ENCODE results near the gene DENND5B. TPM values are rescaled to one million over a fixed set of nuclear protein-coding genes. Genes with fewer than 3 reads are reported as not detected.

Gene DENND5B
- total and polyA plus RNA-seq, 4 donors, result 3.1 to 22.5 (median 12.7) TPM

DNA sequence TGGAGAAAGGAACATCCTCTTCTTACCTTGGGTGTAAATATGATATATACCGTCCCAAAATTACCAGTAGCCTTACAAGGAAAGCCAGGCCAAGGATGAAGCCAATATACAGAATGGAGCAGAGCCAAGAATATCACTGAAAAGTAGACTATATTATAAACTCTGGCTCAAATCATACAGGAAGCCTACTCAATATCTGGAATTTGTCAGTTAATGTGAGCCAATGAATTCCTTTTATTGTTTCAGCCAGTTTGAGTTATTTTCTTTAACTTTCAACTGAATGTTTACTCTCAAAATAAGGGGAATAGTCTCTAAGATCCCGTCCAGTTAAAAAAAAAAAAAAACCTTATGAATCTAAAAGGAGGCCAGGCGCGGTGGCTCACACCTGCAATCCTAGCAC, 9.8 kb upstream of the DENND5B start:
- no peak for DNase-seq
- H3K4me1 ChIP-seq (ENCODE audit: control insufficient read depth in 1 of 2, insufficient read depth in 2 of 2, low read length in 2 of 2), result peaks cover 0 to 6% of the 10 kb centered on the region in 2 donors
- no peaks in the 10 kb centered on the region for H3K36me3 ChIP-seq (ENCODE audit: control insufficient read depth in 1 of 2, insufficient read depth in 2 of 2, low read length in 1 of 2)
- H3K27me3 ChIP-seq (ENCODE audit: control insufficient read depth in 1 of 2, insufficient read depth in 2 of 2, low read length in 1 of 2), result no peaks in the 10 kb centered on the region
- intact Hi-C loops (cut with DNase I), result no loop called here
- H3K4me3 ChIP-seq (ENCODE audit: low read length in 2 of 2), result no peak overlapping the region
- ATAC-seq (ENCODE audit: low FRiP score), result no peak
- 3 to 6% methylated on average over 4 of the region's 4 CpGs for WGBS, 2 donors
- H3K9me3 ChIP-seq (ENCODE audit: control insufficient read depth, low read length), result no peaks in the 10 kb centered on the region
- H3K27ac ChIP-seq (ENCODE audit: low read depth in 1 of 2, low read length in 2 of 2), result no peak overlapping the region

DNA sequence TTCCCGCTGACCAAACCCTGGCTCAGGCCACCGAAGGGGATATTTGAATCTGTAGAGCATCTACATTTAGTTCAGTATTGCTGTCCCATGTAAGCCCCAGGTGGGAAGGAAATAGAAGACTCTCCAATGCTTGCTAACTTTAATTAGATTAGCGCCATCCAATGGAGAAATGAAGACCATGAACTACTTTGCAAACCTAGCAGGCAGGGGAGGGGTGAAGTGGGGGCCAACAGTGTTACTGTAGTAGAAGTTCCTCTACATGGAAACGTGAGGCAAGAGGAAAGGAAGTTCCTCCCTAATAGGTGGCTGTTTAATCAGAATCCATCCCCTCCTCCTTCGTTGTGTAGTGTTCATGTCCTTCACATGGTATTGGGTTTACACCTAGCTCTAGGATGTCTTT, 9.3 kb upstream of the DENND5B start:
- Histone ChIP-seq H3K4me1 (ENCODE audit: control insufficient read depth in 1 of 2, insufficient read depth in 2 of 2, low read length in 2 of 2) (peaks cover 0 to 3% of the 10 kb centered on the region in 2 donors), H3K4me3 (ENCODE audit: low read length in 2 of 2) (no peak overlapping the region), H3K27me3 (ENCODE audit: control insufficient read depth in 1 of 2, insufficient read depth in 2 of 2, low read length in 1 of 2) (no peaks in the 10 kb centered on the region), H3K27ac (ENCODE audit: low read depth in 1 of 2, low read length in 2 of 2) (no peak overlapping the region), H3K36me3 (ENCODE audit: control insufficient read depth in 1 of 2, insufficient read depth in 2 of 2, low read length in 1 of 2) (no peaks in the 10 kb centered on the region), H3K9me3 (ENCODE audit: control insufficient read depth, low read length) (no peaks in the 10 kb centered on the region)
- intact Hi-C loops (cut with DNase I), result no loop called here
- ATAC-seq (ENCODE audit: low FRiP score), result no peak
- DNase-seq, result no peak
- 67 to 71% methylated on average over 5 of the region's 5 CpGs for WGBS, 2 donors

DNA sequence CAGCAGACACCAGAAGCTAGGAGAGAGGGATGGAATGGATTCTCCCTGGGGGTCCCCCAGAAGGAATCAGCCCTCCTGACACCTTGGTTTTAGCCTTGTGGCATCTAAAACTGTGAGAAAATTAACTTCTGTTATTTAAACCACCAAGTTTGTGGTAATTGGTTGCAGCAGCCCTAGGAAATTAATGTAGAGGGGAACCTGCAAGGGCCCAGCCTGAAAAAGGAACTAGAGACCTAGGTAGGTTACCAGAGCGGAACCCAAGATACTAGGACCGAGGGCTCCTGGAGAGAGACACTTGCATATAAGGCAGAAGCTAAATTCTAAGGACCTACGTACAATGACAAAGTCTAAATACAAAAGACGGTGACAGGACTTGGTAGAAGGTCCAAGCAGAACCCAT, 8.1 kb upstream of the DENND5B start:
- intact Hi-C loops (cut with DNase I), result no loop called here

GRCh38 chr12:31597066-31597465, 6.1 kb upstream of the DENND5B start:
- ATAC-seq (ENCODE audit: low FRiP score), result no peak
- H3K27me3 ChIP-seq (ENCODE audit: control insufficient read depth in 1 of 2, insufficient read depth in 2 of 2, low read length in 1 of 2), result no peaks in the 10 kb centered on the region
- no peak for DNase-seq
- H3K4me3 ChIP-seq (ENCODE audit: low read length in 2 of 2), result no peak overlapping the region
- intact Hi-C loops (cut with DNase I), result no loop called here
- H3K36me3 ChIP-seq (ENCODE audit: control insufficient read depth in 1 of 2, insufficient read depth in 2 of 2, low read length in 1 of 2), result no peaks in the 10 kb centered on the region
- no peaks in the 10 kb centered on the region for H3K9me3 ChIP-seq (ENCODE audit: control insufficient read depth, low read length)
- H3K4me1 ChIP-seq (ENCODE audit: control insufficient read depth in 1 of 2, insufficient read depth in 2 of 2, low read length in 2 of 2), result peaks cover 0 to 3% of the 10 kb centered on the region in 2 donors
- no peak overlapping the region for H3K27ac ChIP-seq (ENCODE audit: low read depth in 1 of 2, low read length in 2 of 2)
- WGBS, 2 donors, result 82% methylated on average over 8 of the region's 8 CpGs

More for the DNA sequence above, 8.1 kb upstream of the DENND5B start:
- Histone ChIP-seq H3K36me3 (ENCODE audit: control insufficient read depth in 1 of 2, insufficient read depth in 2 of 2, low read length in 1 of 2) (no peaks in the 10 kb centered on the region), H3K27ac (ENCODE audit: low read depth in 1 of 2, low read length in 2 of 2) (no peak overlapping the region), H3K9me3 (ENCODE audit: control insufficient read depth, low read length) (no peaks in the 10 kb centered on the region), H3K27me3 (ENCODE audit: control insufficient read depth in 1 of 2, insufficient read depth in 2 of 2, low read length in 1 of 2) (no peaks in the 10 kb centered on the region), H3K4me3 (ENCODE audit: low read length in 2 of 2) (no peak overlapping the region), H3K4me1 (ENCODE audit: control insufficient read depth in 1 of 2, insufficient read depth in 2 of 2, low read length in 2 of 2) (peaks cover 0 to 3% of the 10 kb centered on the region in 2 donors)
- ATAC-seq (ENCODE audit: low FRiP score), result no peak
- no peak for DNase-seq
- 95 to 97% methylated on average over 4 of the region's 4 CpGs for WGBS, 2 donors

GRCh38 chr12:31594681-31595080, 3.7 kb upstream of the DENND5B start:
- no peak for ATAC-seq (ENCODE audit: low FRiP score)
- no peak for DNase-seq
- intact Hi-C loops (cut with DNase I), result loop anchor here in 1 of 2 donors (5.0 kb wide), 1 partner anchor 43 kb away; no protein-coding TSS in a partner anchor
- Histone ChIP-seq H3K27ac (ENCODE audit: low read depth in 1 of 2, low read length in 2 of 2) (no peak overlapping the region), H3K4me3 (ENCODE audit: low read length in 2 of 2) (no peak overlapping the region), H3K9me3 (ENCODE audit: control insufficient read depth, low read length) (no peaks in the 10 kb centered on the region), H3K36me3 (ENCODE audit: control insufficient read depth in 1 of 2, insufficient read depth in 2 of 2, low read length in 1 of 2) (no peaks in the 10 kb centered on the region), H3K4me1 (ENCODE audit: control insufficient read depth in 1 of 2, insufficient read depth in 2 of 2, low read length in 2 of 2) (no peaks in the 10 kb centered on the region), H3K27me3 (ENCODE audit: control insufficient read depth in 1 of 2, insufficient read depth in 2 of 2, low read length in 1 of 2) (no peaks in the 10 kb centered on the region)
- 20 to 40% methylated on average over 5 of the region's 5 CpGs for WGBS, 2 donors

- Histone ChIP-seq H3K36me3 (ENCODE audit: control insufficient read depth in 1 of 2, insufficient read depth in 2 of 2, low read length in 1 of 2) (no peaks in the 10 kb centered on the region), H3K4me3 (ENCODE audit: low read length in 2 of 2) (peak overlapping the region; percentile 98 to 99), H3K27ac (ENCODE audit: low read depth in 1 of 2, low read length in 2 of 2) (peak overlapping the region; percentile 61 to 71), H3K4me1 (ENCODE audit: control insufficient read depth in 1 of 2, insufficient read depth in 2 of 2, low read length in 2 of 2) (no peaks in the 10 kb centered on the region), H3K27me3 (ENCODE audit: control insufficient read depth in 1 of 2, insufficient read depth in 2 of 2, low read length in 1 of 2) (no peaks in the 10 kb centered on the region), H3K9me3 (ENCODE audit: control insufficient read depth, low read length) (no peaks in the 10 kb centered on the region)
- ATAC-seq (ENCODE audit: low FRiP score) (peak; percentile 42), DNase-seq (no peak)
- intact Hi-C loops (cut with DNase I), result loop anchor here in 1 of 2 donors (5.0 kb wide), 1 partner anchor 46 kb away; no protein-coding TSS in a partner anchor
- 1 to 3% methylated on average over 16 of the region's 16 CpGs for WGBS, 2 donors
These were observed 505 bp upstream of the DENND5B start for GRCh38 chr12:31591380-31591901.

DNA sequence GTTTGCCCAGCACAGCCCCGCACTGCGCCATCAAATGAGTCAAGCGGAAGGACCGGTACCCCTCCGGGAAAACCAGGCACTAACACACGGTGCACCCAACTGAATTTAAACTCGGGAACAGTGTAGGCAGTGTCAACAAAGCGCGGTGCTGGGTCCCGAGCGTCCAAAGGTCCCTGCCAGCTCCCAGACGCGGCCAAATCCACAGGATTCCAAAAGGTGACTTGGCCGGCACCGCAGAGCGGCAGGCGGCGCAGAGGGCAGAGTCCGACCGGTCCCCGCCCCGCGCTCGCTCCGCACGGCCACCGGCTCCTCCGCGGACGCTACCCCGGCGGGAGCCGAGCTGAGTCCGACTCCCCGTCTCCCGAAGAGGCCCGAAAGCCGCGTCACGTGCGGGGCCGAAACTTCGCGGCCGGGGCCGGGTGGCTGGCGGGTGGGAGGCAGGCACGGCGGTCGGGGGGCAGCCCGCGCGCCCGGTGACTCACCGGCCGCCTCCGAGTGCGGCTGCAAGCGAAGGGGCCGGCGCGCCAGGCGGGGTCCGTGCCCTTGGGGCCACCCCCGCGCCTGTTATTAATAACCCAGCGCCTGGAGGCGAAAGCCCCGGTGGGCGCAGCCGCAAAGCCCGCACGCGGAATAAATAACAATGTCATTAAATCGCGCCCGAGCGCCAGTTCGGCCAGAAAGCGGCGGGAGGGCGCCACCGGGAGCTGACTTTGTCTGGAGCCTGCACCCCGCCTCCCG, 863 bp downstream of the DENND5B start:
- no peaks in the 10 kb centered on the region for H3K27me3 ChIP-seq (ENCODE audit: control insufficient read depth in 1 of 2, insufficient read depth in 2 of 2, low read length in 1 of 2)
- H3K4me3 ChIP-seq (ENCODE audit: low read length in 2 of 2), result peak overlapping the region; percentile 98 to 99
- ATAC-seq (ENCODE audit: low FRiP score) (peak; percentile 82), DNase-seq (peak; percentile 69 to 93)
- H3K27ac ChIP-seq (ENCODE audit: low read depth in 1 of 2, low read length in 2 of 2), result peak overlapping the region; percentile 52 to 95
- 0 to 1% methylated on average over 77 to 85 of the region's 85 CpGs for WGBS, 2 donors
- intact Hi-C loops (cut with DNase I), result loop anchor here in 1 of 2 donors (5.0 to 10.0 kb wide), 2 partner anchors 47 to 85 kb away; no protein-coding TSS in a partner anchor
- no peaks in the 10 kb centered on the region for H3K36me3 ChIP-seq (ENCODE audit: control insufficient read depth in 1 of 2, insufficient read depth in 2 of 2, low read length in 1 of 2)
- no peaks in the 10 kb centered on the region for H3K4me1 ChIP-seq (ENCODE audit: control insufficient read depth in 1 of 2, insufficient read depth in 2 of 2, low read length in 2 of 2)
- no peaks in the 10 kb centered on the region for H3K9me3 ChIP-seq (ENCODE audit: control insufficient read depth, low read length)

GRCh38 chr12:31589598-31589903, 1.4 kb downstream of the DENND5B start:
- 1% methylated on average over 15 of the region's 15 CpGs for WGBS, 2 donors
- Histone ChIP-seq H3K27me3 (ENCODE audit: control insufficient read depth in 1 of 2, insufficient read depth in 2 of 2, low read length in 1 of 2) (no peaks in the 10 kb centered on the region), H3K36me3 (ENCODE audit: control insufficient read depth in 1 of 2, insufficient read depth in 2 of 2, low read length in 1 of 2) (no peaks in the 10 kb centered on the region), H3K4me3 (ENCODE audit: low read length in 2 of 2) (peak overlapping the region; percentile 98 to 99), H3K9me3 (ENCODE audit: control insufficient read depth, low read length) (no peaks in the 10 kb centered on the region), H3K27ac (ENCODE audit: low read depth in 1 of 2, low read length in 2 of 2) (peak overlapping the region; percentile 49 to 52), H3K4me1 (ENCODE audit: control insufficient read depth in 1 of 2, insufficient read depth in 2 of 2, low read length in 2 of 2) (no peaks in the 10 kb centered on the region)
- ATAC-seq (ENCODE audit: low FRiP score), result no peak
- peak in 1 of 2 donors; percentile 82 for DNase-seq
- intact Hi-C loops (cut with DNase I), result loop anchor here in 1 of 2 donors (10.0 kb wide), 1 partner anchor 85 kb away; no protein-coding TSS in a partner anchor

DNA sequence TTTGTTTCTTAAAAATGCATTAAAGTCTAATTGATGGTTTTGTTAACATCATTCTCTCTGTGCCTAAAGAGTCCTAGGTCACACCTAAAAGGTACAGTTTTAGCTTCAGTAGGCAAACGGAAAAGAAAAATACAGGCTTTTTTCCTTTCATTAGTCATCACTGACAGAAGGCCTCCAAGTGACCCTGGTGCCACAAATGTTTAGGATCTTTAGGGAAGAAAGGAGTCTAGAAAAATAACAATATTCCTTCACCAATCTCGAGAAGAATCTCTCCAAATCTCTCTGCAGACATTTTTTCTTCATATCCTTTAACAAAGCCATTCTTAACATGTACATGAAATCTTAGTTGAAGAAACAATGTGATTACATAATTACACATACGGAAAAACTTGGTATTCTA, 2.0 kb downstream of the DENND5B start:
- Histone ChIP-seq H3K9me3 (ENCODE audit: control insufficient read depth, low read length) (no peaks in the 10 kb centered on the region), H3K36me3 (ENCODE audit: control insufficient read depth in 1 of 2, insufficient read depth in 2 of 2, low read length in 1 of 2) (no peaks in the 10 kb centered on the region), H3K27ac (ENCODE audit: low read depth in 1 of 2, low read length in 2 of 2) (peak overlapping the region in 1 of 2 donors; percentile 49), H3K4me3 (ENCODE audit: low read length in 2 of 2) (peak overlapping the region in 1 of 2 donors; percentile 99), H3K4me1 (ENCODE audit: control insufficient read depth in 1 of 2, insufficient read depth in 2 of 2, low read length in 2 of 2) (no peaks in the 10 kb centered on the region), H3K27me3 (ENCODE audit: control insufficient read depth in 1 of 2, insufficient read depth in 2 of 2, low read length in 1 of 2) (no peaks in the 10 kb centered on the region)
- DNase-seq, result no peak
- WGBS, 2 donors, result 9 to 11% methylated on average over 3 of the region's 3 CpGs
- ATAC-seq (ENCODE audit: low FRiP score), result no peak
- intact Hi-C loops (cut with DNase I), result loop anchor here in 1 of 2 donors (10.0 kb wide), 1 partner anchor 84 kb away; no protein-coding TSS in a partner anchor

All from aorta (tissue), 5 donors.